Stimulated activated CD8-positive, alpha-beta memory T cell treated with anti-CD3 and anti-CD28 coated beads, Interleukin-15, amount 100 ng/mL, for 4 hours (primary cell): Measurements from ENCODE around the gene DAW1.
"Not testable (repeated sequence)": the region's sequence is repeated elsewhere in the genome, so short reads cannot be mapped to it uniquely, and the experiment has no call there.

ENCODE experiments used
- DNase-seq, 2 donors: peaks; one replicate each; pipeline ENCODE4 v3.0.0-alpha.2; 2020; ENCODE audit warnings: low read depth in 2 of 2

DAW1 gene

DNA sequence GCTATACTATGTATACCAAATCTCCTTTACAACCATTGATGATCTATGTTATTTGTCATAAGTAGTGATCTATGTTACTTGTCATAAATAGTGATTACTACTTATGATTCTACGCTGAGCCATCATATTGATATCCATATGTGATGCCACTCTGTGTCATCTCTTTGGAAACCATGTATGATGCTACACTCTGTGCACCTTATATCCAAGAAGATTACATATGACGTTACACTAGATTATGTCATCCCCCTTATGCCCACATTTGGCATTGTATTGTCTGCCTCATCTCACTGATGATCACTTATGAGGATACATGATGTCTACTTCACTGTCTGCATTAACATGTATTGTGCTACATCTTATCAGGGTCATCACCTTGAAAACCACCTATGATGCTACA lies 42.9 kb downstream of the DAW1 start:
- DNase-seq, result no peak

DNA sequence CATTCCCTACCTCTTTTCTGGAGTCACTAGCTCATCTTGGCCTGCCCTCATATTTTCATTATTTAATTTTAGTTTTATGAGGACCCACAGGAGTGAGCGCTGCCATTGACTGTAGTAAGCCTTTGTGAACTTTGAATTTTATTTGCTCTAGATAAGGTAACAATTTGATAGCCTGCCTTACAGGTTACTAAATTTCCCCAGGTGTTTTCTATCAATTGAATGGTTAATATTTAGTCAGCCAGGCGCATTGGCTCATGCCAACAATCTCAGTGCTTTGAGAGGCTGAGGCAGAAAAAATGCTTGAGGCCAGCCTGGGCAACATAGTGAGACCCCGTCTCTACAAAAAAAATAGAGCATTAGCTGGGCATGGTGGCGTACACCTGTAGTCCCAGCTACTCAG lies 50.2 kb downstream of the DAW1 start:
- no peak for DNase-seq

DNA sequence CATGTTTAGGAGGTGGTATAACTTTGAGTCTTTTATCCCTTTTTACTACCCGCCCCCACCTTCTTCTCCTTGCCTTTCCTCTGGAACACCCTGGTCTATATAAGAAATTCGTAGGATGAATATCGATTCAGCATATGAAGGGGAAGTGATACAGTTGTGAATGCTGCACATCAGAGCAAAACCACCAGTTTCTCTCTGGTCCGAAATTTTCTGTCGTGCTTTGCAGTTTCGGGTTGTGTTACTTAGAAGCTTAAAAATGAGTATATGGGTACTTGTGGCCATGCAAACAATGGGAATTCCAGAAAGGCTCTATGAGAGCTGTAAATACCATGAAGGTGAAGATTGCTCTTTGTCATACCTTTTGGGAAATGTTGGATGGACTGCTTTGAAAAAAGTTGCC lies 60.6 kb downstream of the DAW1 start:
- no peak for DNase-seq

DNA sequence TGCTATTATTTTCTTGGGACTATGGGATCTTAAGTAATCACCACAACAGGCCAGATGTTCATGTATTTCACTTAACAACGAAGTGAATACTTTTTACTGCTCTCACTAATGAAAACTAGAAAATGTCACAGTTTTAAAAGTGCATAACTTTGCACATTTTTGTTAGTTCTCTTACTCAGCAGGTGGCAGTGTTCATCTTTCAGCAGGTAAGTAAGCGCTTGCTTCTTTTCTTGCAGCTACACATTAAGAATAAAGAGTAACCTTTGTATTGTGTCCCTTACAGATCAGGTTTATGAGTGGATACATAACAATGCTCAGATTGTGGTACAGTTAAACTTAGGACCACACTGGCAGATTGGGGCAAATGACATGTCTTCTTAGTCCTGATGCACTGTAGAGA lies 61.0 kb downstream of the DAW1 start:
- DNase-seq, result no peak

DNA sequence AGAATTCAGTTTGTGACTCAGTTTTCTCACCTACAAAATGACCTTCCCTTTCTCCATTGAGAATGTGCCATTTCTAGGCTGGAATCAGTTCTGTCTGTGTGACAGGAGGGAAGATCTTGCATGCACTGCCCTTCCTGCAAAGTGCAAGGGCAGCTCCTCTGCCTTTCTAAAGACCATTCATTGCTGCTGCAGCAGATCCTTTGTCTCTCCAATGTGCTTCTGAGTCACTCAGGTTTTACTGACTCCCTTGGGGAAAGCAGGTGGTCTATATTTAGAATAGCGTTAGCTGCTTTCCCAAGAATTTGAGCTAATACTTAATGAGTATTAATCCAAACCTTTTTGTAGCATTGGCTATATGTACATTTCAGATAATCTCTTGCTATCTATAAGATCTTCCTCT lies 62.5 kb downstream of the DAW1 start:
- DNase-seq, result no peak

DNA sequence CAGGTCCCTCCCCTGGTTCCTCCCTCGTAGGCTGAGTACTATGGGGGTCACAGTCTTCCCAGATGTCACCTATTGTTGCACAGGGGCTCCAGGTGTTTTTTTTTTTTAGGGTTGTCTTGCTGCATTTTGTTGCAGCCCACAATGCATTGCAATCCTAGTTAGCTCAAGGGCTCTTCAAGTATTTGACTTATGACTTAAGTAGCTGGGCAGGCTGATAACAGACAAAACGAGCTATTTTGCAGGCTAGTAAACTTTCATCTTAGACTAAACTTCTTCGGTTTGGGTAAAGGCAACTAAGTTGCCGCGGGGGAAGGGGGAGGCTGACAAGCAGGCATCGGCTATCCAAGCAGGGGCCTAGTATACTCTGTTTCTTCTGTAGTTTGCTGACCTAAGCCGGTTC lies 64.8 kb downstream of the DAW1 start:
- DNase-seq, result not testable (repeated sequence)

DNA sequence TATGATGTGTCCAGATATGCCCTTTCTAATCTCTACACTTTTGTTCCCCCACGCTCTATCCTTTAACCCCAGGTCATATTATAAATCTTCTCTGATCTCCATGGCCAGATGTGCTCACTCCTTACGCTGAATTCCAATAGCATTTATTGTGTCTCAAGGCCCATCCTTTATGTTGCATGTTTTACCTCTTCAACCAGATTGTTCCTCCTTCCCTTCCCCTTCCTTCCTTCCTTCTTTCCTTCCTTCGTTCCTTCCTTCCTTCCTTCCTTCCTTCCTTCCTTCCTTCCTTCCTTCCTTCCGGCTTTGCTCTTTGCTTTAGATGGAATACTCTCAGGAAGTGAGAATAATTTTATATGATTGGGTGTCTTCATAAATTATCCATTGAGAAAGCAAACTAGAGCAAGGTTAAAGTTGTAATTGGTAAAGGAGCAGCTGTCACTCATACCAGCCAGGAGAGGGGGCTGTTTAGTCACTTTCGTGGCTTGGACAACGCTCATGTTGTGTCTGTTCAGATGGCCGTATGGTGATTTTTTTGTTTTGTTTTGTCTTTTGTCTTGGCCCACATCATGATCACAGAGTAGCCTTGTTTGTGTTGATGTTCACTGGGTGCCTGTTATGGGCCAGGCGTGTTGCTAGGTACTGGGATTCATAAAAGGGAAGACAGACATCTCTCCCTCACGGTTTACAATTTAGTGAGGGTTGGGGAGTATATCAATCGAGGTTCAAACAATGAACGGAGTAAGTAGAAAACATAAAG lies 68.0 kb downstream of the DAW1 start:
- DNase-seq, result no peak

DNA sequence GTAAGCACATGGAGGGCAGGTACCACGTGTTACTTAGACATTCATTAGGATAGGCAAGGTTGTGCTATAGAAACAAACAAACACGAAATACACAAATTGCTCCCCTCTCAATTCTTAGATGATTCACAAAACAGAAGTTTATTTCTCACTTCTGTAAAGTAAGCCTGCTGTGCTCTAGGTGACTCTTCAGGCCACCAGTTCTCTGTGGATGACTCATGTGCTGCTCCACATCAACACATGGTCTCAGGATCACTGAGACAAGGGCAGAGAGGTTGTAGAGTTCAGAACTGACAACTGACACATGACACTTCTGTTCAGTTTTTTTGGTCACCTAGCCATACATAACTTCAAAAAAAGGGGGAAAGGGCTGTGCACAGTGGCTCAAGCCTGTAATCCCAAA lies 70.6 kb downstream of the DAW1 start:
- DNase-seq, result no peak

DNA sequence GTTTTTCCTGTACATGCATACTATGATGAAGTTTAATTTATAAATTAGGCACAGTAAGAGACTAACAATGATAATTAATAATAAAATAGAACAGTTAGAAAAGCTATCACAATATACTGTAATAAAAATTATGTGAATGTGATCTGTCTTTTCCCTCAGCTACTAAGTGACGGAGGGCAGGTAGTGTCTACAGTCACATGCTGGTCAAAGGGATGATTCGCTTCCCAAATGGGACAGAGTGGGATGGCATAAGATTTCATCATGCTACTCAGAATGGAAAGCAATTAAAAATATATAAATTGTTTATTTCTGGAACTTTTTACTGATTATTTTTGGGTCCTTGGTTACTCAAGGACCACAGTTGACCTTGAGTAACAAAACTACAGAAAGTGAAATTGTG lies 71.5 kb downstream of the DAW1 start:
- DNase-seq, result no peak

DNA sequence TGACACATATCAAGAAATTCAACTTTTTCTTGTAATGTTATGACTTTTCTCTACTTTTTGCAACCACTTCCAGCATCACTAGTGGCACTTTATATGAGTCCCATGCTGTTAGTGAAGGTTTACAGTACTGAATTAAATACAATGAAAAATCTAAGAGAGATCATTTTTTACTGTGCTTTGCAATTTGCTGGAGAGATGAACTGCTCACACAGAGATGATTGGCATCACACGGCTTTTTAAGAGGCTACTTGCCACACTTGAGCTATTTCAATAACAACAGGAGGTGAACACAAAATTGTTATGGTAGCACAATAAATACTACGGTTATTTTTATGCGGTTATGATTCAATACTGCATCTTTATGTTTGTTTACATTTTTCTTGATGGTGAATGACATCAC lies 88.9 kb downstream of the DAW1 start:
- no peak for DNase-seq

DNA sequence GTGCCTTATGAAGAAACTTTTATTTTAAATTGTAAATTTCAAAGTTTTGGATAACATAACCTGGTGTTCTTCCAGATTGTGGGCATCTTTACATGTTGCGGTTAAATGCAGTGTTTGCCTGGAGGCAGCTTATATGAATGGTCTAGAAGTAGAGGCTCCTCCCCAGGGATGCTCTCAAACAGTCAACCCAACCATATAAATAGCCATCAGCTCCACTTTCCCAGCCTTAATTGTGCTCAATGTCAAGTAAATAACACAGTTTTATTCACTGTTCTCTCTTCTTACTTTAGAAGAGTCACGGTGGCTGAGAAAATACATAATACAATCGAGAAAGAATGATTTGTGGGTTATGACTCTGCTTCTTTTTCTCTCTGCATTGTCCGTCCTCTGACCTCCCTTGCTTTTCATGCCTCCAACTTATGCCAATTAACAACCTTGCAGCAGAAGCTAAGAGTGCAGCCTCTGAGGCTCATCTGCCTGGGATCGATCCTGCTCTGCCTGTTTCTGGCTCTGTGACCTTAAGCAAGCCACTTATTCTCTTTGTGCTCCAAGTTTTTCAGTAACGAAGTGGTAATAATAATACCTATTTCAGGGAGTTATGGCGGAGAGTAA lies 100.3 kb downstream of the DAW1 start:
- no peak for DNase-seq

DNA sequence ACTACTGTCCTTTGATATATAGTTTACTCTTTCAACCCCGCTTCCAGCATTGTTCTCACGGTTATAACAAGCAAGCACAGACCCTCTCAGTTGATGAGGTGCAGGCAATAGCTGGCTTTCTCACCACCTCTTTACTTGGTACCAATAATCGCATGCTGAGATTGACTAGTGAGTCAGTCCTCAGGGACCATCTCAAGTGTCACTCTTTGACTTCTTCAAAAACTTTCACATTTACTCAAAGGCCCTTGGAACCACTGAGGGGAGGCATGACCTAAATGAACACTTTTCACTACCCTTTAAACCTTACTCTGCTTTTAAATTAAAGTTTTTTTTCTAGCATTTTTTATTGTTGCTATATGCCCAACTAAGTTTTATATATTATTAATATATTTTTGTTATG lies 101.8 kb downstream of the DAW1 start:
- DNase-seq, result no peak
